HepG2 (cell line): ENCODE results near the gene SERPINB6. TPM values are rescaled to one million over a fixed set of nuclear protein-coding genes. Genes with fewer than 3 reads are reported as not detected.

Experiments used
- BATF2 ChIP-seq: sonication (generic); formaldehyde crosslinking; IDR thresholded peaks from 2 replicates; pipeline ENCODE4 v1.8.0; 2022; ENCODE audit warnings: mild to moderate bottlenecking, missing genetic modification reagents, moderate library complexity
- BRD4 ChIP-seq: sonication (generic); formaldehyde crosslinking; IDR thresholded peaks from 2 replicates; pipeline ENCODE4 v1.4.0; 2020; ENCODE audit warnings: missing genetic modification reagents
- CENPBD1 ChIP-seq: sonication (generic); formaldehyde crosslinking; IDR thresholded peaks from 2 replicates; pipeline ENCODE4 v1.8.0; 2022; ENCODE audit warnings: missing genetic modification reagents, low read depth, mild to moderate bottlenecking, borderline replicate concordance
- CHCHD3 ChIP-seq: sonication (generic); formaldehyde crosslinking; IDR thresholded peaks from 2 replicates; pipeline ENCODE4 v1.8.0; 2022; ENCODE audit warnings: mild to moderate bottlenecking, missing genetic modification reagents, moderate library complexity
- DPF2 ChIP-seq: sonication (generic); formaldehyde crosslinking; IDR thresholded peaks from 2 replicates; pipeline ENCODE4 v1.4.0; 2020; ENCODE audit warnings: mild to moderate bottlenecking, low read depth, missing genetic modification reagents, borderline replicate concordance
- GLMP ChIP-seq: sonication (generic); formaldehyde crosslinking; IDR thresholded peaks from 2 replicates; pipeline ENCODE4 v1.9.0; 2021; ENCODE audit warnings: missing genetic modification reagents, mild to moderate bottlenecking, borderline replicate concordance
- HNF1A ChIP-seq, 2 experiments: sonication (generic) in 1 of 2; formaldehyde crosslinking in 1 of 2; IDR thresholded peaks; 2 replicates each; pipeline versions ENCODE4 v1.4.0 to v1.6.1; 2016 to 2020; ENCODE audit warnings: borderline replicate concordance in 1 of 2, low read depth in 1 of 2, mild to moderate bottlenecking in 1 of 2, missing genetic modification reagents in 1 of 2
- MAX ChIP-seq: IDR thresholded peaks from 2 replicates; pipeline ENCODE4 v1.6.1; 2012; ENCODE audit warnings: inconsistent platforms
- MEF2D ChIP-seq: sonication (generic); formaldehyde crosslinking; IDR thresholded peaks from 2 replicates; pipeline ENCODE4 v1.5.1; 2020; ENCODE audit warnings: mild to moderate bottlenecking, missing genetic modification reagents
- PRDM4 ChIP-seq: sonication (generic); formaldehyde crosslinking; IDR thresholded peaks from 2 replicates; pipeline ENCODE4 v1.9.0; 2021; ENCODE audit warnings: missing genetic modification reagents, borderline replicate concordance
- SIN3A ChIP-seq: IDR thresholded peaks from 2 replicates; pipeline ENCODE4 v1.6.1; 2011; ENCODE audit warnings: low read depth, mild to moderate bottlenecking, control low read depth, low read length, borderline replicate concordance
- THYN1 ChIP-seq: sonication (generic); formaldehyde crosslinking; IDR thresholded peaks from 2 replicates; pipeline ENCODE4 v1.8.1; 2023; ENCODE audit warnings: low read depth, mild to moderate bottlenecking, moderate library complexity, missing genetic modification reagents, borderline replicate concordance
- ZFX ChIP-seq: sonication (generic); formaldehyde crosslinking; IDR thresholded peaks from 2 replicates; pipeline ENCODE4 v1.4.0; 2020; ENCODE audit warnings: mild to moderate bottlenecking, low read depth, missing genetic modification reagents, moderate library complexity
- ZFYVE20 ChIP-seq: sonication (generic); formaldehyde crosslinking; IDR thresholded peaks from 2 replicates; pipeline ENCODE4 v1.8.0; 2023; ENCODE audit warnings: low read depth, mild to moderate bottlenecking, moderate library complexity, missing genetic modification reagents, borderline replicate concordance
- ZNF550 ChIP-seq: sonication (generic); formaldehyde crosslinking; IDR thresholded peaks from 2 replicates; pipeline ENCODE4 v1.4.0; 2020; ENCODE audit warnings: mild to moderate bottlenecking, missing genetic modification reagents, borderline replicate concordance
- ZNF703 ChIP-seq: sonication (generic); formaldehyde crosslinking; IDR thresholded peaks from 2 replicates; pipeline ENCODE4 v1.5.1; 2020; ENCODE audit warnings: missing genetic modification reagents, mild to moderate bottlenecking, moderate library complexity, borderline replicate concordance
- ZSCAN25 ChIP-seq: sonication (generic); formaldehyde crosslinking; IDR thresholded peaks from 2 replicates; pipeline ENCODE4 v1.8.0; 2022; ENCODE audit warnings: mild to moderate bottlenecking, missing genetic modification reagents
- polyA plus RNA-seq, 8 experiments: library from polyadenylated mRNA; depleted of rRNA in 3 of 8; stranded (reverse) in 7 of 8; unstranded in 1 of 8; fragments of >200 nt; fragmentation: Illumina TruSeq in 4 of 8; extraction: Trizol in 4 of 8; gene quantifications; 2 replicates each; pipeline versions ENCODE4 v1.2.1 to v1.2.3, GENCODE V29; 2011 to 2016; ENCODE audit warnings: low read depth in 4 of 8, missing spikeins in 1 of 8, mixed read lengths in 1 of 8; ENCODE audit not compliant: insufficient read depth in 1 of 8
- total RNA-seq, 5 experiments: library from RNA; depleted of rRNA; stranded (reverse); fragments of >200 nt; fragmentation: Illumina TruSeq; extraction: Trizol; gene quantifications; 2 replicates each; pipeline ENCODE4 v1.2.3, GENCODE V29; 2016; ENCODE audit warnings: low read depth in 1 of 5

SERPINB6 gene
- total and polyA plus RNA-seq, 2 of the 13 experiments (the other 11 are each of a cell fraction or from before 2014, with no cell fraction given) = 38.2 to 61.3 TPM

GRCh38 chr6:2999618-3000557, 28.5 kb upstream of the SERPINB6 start, which contains the start of gene NQO2 (continued):
- TF ChIP-seq ZNF550 (CRISPR knock-in tag) = no peak
- no peak for TF ChIP-seq CENPBD1 (CRISPR knock-in tag)
- no peak for TF ChIP-seq ZFYVE20
- no peak for TF ChIP-seq ZSCAN25 (CRISPR knock-in tag)
- TF ChIP-seq MAX = peak; percentile 42; the same call in 1 of the 2 replicates
- TF ChIP-seq DPF2 (CRISPR knock-in tag) = no peak
- TF ChIP-seq CHCHD3 (CRISPR knock-in tag) = peak; percentile 69; the same call in 1 of the 2 replicates
- peak; percentile 97 for TF ChIP-seq ZFX (CRISPR knock-in tag)
- no peak for TF ChIP-seq PRDM4 (CRISPR knock-in tag)
- TF ChIP-seq BATF2 (CRISPR knock-in tag) = no peak
- TF ChIP-seq ZNF703 = no peak; the same call in 1 of the 2 replicates
- no peak for TF ChIP-seq HNF1A (IDR thresholded peaks at IDR 0.05; ENCODE audit: low read depth)
- TF ChIP-seq HNF1A (CRISPR knock-in tag; IDR thresholded peaks at IDR 0.05; ENCODE audit: borderline replicate concordance) = no peak
- TF ChIP-seq MEF2D (CRISPR knock-in tag) = peak; percentile 64; the same call in 1 of the 2 replicates
- no peak for TF ChIP-seq BRD4 (CRISPR knock-in tag)
- no peak for TF ChIP-seq THYN1
- TF ChIP-seq SIN3A = peak; percentile 72; the same call in 1 of the 2 replicates
- no peak for TF ChIP-seq GLMP (CRISPR knock-in tag)
